K562 (cell line): ENCODE measurements around the gene TRIM62. TPM values are rescaled to one million over a fixed set of nuclear protein-coding genes. Genes with fewer than 3 reads are reported as not detected.

Source experiments
- ASH1L ChIP-seq: fragments of 450-650 bp; IDR thresholded peaks from 2 replicates; pipeline ENCODE4 v1.6.1; 2018; ENCODE audit warnings: borderline replicate concordance, mild to moderate bottlenecking, low read depth; ENCODE audit not compliant: partially characterized antibody
- ATF1 ChIP-seq, 2 experiments: fragments of 450-650 bp in 1 of 2; IDR thresholded peaks; 2 replicates each; pipeline ENCODE4 v1.6.1; 2016; ENCODE audit warnings: missing compliant biosample characterization in 1 of 2, missing genetic modification characterization in 1 of 2
- BACH1 ChIP-seq: fragments of 200-800 bp; sonication (Bioruptor generic); IDR thresholded peaks from 2 replicates; pipeline ENCODE4 v1.6.1; 2016; ENCODE audit warnings: missing genetic modification characterization, missing compliant biosample characterization
- BRF1 ChIP-seq: IDR thresholded peaks from 3 replicates; pipeline ENCODE4 v1.6.1; 2011; ENCODE audit warnings: borderline replicate concordance, mild to moderate bottlenecking; ENCODE audit not compliant: insufficient read length; ENCODE audit errors: extremely low read depth
- E2F4 ChIP-seq: sonication (generic); formaldehyde crosslinking; IDR thresholded peaks from 2 replicates; pipeline ENCODE4 v1.8.0; 2022; ENCODE audit warnings: mild to moderate bottlenecking, low read depth, missing genetic modification reagents
- ETV5 ChIP-seq: sonication (generic); formaldehyde crosslinking; IDR thresholded peaks from 2 replicates; pipeline ENCODE4 v1.4.0; 2020; ENCODE audit warnings: low read depth, mild to moderate bottlenecking, missing genetic modification reagents
- EZH2 ChIP-seq: IDR thresholded peaks from 2 replicates; pipeline ENCODE4 v1.6.1; 2012; ENCODE audit warnings: low read depth, mild to moderate bottlenecking, inconsistent platforms, low read length, borderline replicate concordance
- HMG20B ChIP-seq: fragments of 250-450 bp; sonication (Bioruptor Pico); IDR thresholded peaks from 2 replicates; pipeline ENCODE4 v1.5.0; 2021; ENCODE audit warnings: mild to moderate bottlenecking
- KLF1 ChIP-seq: fragments of 450-650 bp; IDR thresholded peaks from 2 replicates; pipeline ENCODE4 v1.6.1; 2016; ENCODE audit warnings: missing genetic modification characterization, missing compliant biosample characterization
- KLF6 ChIP-seq: fragments of 250-450 bp; sonication (Bioruptor Pico); IDR thresholded peaks from 2 replicates; pipeline ENCODE4 v1.4.0; 2020; ENCODE audit warnings: mild to moderate bottlenecking, moderate library complexity, borderline replicate concordance
- LARP7 ChIP-seq: fragments of 450-650 bp; IDR thresholded peaks from 2 replicates; pipeline ENCODE4 v1.6.1; 2016
- MYNN ChIP-seq, 2 experiments: sonication (generic); formaldehyde crosslinking in 1 of 2; IDR thresholded peaks; 2 replicates each; pipeline versions ENCODE4 v1.5.0 to v1.6.1; 2016 to 2020; ENCODE audit warnings: antibody characterized with exemption in 1 of 2, missing genetic modification reagents in 1 of 2
- NCOA6 ChIP-seq: fragments of 450-650 bp; IDR thresholded peaks from 2 replicates; pipeline ENCODE4 v1.6.1; 2017; ENCODE audit warnings: mild to moderate bottlenecking
- NFIX ChIP-seq: fragments of 250-450 bp; sonication (Bioruptor Pico); IDR thresholded peaks from 2 replicates; pipeline ENCODE4 v1.4.0; 2020; ENCODE audit warnings: low read depth, mild to moderate bottlenecking, moderate library complexity
- PTBP1 ChIP-seq: fragments of 200-400 bp; formaldehyde crosslinking; IDR thresholded peaks from 2 replicates; pipeline ENCODE4 v1.6.1; 2017; ENCODE audit warnings: low read depth, low read length
- SFPQ ChIP-seq: fragments of 200-400 bp; formaldehyde crosslinking; IDR thresholded peaks from 2 replicates; pipeline ENCODE4 v1.6.1; 2017; ENCODE audit warnings: mild to moderate bottlenecking, low read depth, low read length, moderate library complexity
- TAF15 ChIP-seq: fragments of 200-400 bp; formaldehyde crosslinking; IDR thresholded peaks from 2 replicates; pipeline ENCODE4 v1.6.1; 2017; ENCODE audit warnings: mild to moderate bottlenecking, low read depth, low read length, moderate library complexity
- ZNF263 ChIP-seq: sonication (generic); formaldehyde crosslinking; IDR thresholded peaks from 2 replicates; pipeline ENCODE4 v1.8.0; 2022; ENCODE audit warnings: mild to moderate bottlenecking, missing genetic modification reagents, borderline replicate concordance
- ZNF282 ChIP-seq: sonication (generic); formaldehyde crosslinking; IDR thresholded peaks from 2 replicates; pipeline ENCODE4 v1.8.1; 2023; ENCODE audit warnings: missing genetic modification reagents
- ZSCAN29 ChIP-seq: fragments of 450-650 bp; IDR thresholded peaks from 2 replicates; pipeline ENCODE4 v1.6.1; 2017
- polyA plus RNA-seq, 8 experiments: library from polyadenylated mRNA; depleted of rRNA in 4 of 8; stranded (reverse) in 5 of 8; unstranded in 3 of 8; fragments of >200 nt; fragmentation: Nextera tagmentation in 2 of 8; fragmentation: Illumina TruSeq in 1 of 8; extraction: Ambion mirVana in 2 of 8; extraction: Trizol in 1 of 8; gene quantifications; 2 replicates each; pipeline versions ENCODE4 v1.2.1 to v1.2.3, GENCODE V29; 2011 to 2014; ENCODE audit warnings: inconsistent platforms in 1 of 8, missing spikeins in 1 of 8
- total RNA-seq, 7 experiments: library from RNA; depleted of rRNA in 6 of 7; stranded (reverse); fragments of >200 nt in 6 of 7; fragmentation: Illumina TruSeq in 2 of 7; extraction: Trizol in 2 of 7; gene quantifications; 2 replicates each; pipeline versions ENCODE4 v1.2.1 to v1.2.3, GENCODE V29; 2011 to 2021; ENCODE audit warnings: low replicate concordance in 1 of 7
- TF ChIP-seq, protein P1 (sequence below): fragments of 450-650 bp; formaldehyde crosslinking; conservative IDR thresholded peaks from 2 replicates; pipeline ENCODE4 v1.4.0; 2022; ENCODE audit warnings: mild to moderate bottlenecking, missing genetic modification characterization
- TF ChIP-seq, protein P2 (sequence below): sonication (generic); formaldehyde crosslinking; IDR thresholded peaks from 2 replicates; pipeline ENCODE4 v1.8.0; 2022; ENCODE audit warnings: mild to moderate bottlenecking, missing genetic modification reagents

TRIM62 gene
- total and polyA plus RNA-seq, 9 of the 15 experiments (the other 6 are each of a cell fraction or from before 2014, with no cell fraction given) = 0.18 to 2.3 (median 0.52) TPM

DNA sequence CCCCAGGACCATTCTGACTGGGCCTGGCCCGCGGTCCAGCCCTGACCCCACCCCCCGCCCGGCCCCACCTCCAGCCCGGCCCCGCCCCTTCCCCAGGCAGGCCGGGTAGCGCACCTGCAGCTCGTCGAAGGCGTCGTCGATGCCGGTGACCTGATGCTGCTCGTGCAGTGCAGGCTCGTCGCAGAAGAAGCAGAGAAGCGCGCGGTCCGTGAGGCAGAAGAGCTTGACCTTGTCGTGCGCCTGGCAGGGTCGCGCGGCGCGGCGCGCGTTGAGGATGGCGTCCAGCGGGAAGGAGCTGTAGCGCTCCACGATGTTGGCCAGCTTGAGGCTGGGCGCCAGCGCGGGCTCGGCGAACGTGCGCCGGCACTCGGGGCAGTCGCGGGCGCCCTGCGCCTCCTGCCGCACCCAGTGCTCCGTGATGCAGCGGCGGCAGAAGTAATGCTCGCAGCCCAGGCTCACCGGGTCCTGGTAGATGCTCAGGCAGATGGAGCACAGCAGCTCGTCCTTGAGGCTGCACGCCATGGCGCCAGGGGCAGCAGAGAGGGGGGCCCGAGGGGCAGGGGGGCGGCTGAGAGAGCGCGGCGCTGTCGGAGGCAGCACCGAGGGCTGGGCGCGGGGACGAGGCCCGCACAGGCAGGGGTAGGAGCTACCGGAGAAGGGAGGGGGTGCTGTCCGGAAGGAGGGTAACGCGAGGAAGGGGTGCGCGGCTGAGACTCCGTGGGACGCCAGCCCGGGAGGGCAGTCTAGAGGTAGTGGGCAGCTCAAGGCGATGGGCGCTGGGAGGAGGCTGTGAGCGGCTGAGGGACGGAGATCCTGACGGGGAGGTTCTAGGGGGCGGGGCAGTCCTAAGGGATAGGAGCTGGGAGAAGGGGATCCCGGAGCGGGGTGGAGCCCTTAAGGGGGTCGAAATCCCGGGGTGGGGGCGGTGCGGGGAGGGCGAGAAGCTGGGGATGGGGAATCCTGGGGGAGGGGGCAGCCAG, 642 bp downstream of the TRIM62 start (continued):
- TF ChIP-seq SFPQ (no peak), MYNN (IDR thresholded peaks at IDR 0.05) (no peak), MYNN (CRISPR knock-in tag; IDR thresholded peaks at IDR 0.05) (no peak), PTBP1 (no peak), KLF6 (CRISPR knock-in tag) (no peak), BRF1 (no peak), ATF1 (CRISPR knock-in tag; IDR thresholded peaks at IDR 0.05) (no peak), ATF1 (tag; IDR thresholded peaks at IDR 0.05) (peak; percentile 20; the same call in 1 of the 2 replicates), E2F4 (CRISPR knock-in tag) (no peak), KLF1 (tag) (no peak), HMG20B (no peak), EZH2 (no peak), ZNF282 (CRISPR knock-in tag) (0 out of 2 replicates have a peak, but pooled peaks have one; percentile 62), NCOA6 (peak; percentile 93), ASH1L (no peak), ZSCAN29 (no peak), TAF15 (no peak), ETV5 (CRISPR knock-in tag) (no peak), NFIX (CRISPR knock-in tag) (no peak), BACH1 (tag) (no peak), LARP7 (no peak), ZNF263 (CRISPR knock-in tag) (peak; percentile 76)
- TF ChIP-seq, protein P1, sequence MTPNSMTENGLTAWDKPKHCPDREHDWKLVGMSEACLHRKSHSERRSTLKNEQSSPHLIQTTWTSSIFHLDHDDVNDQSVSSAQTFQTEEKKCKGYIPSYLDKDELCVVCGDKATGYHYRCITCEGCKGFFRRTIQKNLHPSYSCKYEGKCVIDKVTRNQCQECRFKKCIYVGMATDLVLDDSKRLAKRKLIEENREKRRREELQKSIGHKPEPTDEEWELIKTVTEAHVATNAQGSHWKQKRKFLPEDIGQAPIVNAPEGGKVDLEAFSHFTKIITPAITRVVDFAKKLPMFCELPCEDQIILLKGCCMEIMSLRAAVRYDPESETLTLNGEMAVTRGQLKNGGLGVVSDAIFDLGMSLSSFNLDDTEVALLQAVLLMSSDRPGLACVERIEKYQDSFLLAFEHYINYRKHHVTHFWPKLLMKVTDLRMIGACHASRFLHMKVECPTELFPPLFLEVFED (CRISPR knock-in tag) = no peak
- TF ChIP-seq, protein P2, sequence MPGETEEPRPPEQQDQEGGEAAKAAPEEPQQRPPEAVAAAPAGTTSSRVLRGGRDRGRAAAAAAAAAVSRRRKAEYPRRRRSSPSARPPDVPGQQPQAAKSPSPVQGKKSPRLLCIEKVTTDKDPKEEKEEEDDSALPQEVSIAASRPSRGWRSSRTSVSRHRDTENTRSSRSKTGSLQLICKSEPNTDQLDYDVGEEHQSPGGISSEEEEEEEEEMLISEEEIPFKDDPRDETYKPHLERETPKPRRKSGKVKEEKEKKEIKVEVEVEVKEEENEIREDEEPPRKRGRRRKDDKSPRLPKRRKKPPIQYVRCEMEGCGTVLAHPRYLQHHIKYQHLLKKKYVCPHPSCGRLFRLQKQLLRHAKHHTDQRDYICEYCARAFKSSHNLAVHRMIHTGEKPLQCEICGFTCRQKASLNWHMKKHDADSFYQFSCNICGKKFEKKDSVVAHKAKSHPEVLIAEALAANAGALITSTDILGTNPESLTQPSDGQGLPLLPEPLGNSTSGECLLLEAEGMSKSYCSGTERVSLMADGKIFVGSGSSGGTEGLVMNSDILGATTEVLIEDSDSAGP (CRISPR knock-in tag) = no peak
